Measurements from ENCODE around the gene RBCK1.
"Not testable (repeated sequence)": the region's sequence is repeated elsewhere in the genome, so short reads cannot be mapped to it uniquely, and the experiment has no call there.

The RBCK1 gene

DNA sequence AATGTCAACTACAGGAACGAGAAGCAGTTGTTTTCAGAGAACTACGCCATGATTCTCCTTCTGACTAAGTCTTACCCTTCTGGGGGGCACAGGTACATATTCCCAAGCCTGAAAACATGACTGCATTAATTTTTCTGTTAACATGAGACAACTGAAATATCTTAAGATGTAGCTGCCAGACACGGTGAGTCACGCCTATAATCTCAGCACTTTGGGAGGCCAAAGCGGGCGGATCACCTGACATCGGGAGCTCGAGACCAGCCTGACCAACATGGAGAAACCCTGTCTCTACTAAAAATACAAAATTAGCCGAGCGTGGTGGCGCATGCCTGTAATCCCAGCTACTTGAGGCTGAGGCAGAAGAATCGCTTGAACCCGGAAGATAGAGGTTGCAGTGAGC, 32.5 kb downstream of the RBCK1 start:
- no peak overlapping the region for H3K4me3 ChIP-seq (ENCODE audit: low read depth, low read length)
- TF ChIP-seq, protein P1, sequence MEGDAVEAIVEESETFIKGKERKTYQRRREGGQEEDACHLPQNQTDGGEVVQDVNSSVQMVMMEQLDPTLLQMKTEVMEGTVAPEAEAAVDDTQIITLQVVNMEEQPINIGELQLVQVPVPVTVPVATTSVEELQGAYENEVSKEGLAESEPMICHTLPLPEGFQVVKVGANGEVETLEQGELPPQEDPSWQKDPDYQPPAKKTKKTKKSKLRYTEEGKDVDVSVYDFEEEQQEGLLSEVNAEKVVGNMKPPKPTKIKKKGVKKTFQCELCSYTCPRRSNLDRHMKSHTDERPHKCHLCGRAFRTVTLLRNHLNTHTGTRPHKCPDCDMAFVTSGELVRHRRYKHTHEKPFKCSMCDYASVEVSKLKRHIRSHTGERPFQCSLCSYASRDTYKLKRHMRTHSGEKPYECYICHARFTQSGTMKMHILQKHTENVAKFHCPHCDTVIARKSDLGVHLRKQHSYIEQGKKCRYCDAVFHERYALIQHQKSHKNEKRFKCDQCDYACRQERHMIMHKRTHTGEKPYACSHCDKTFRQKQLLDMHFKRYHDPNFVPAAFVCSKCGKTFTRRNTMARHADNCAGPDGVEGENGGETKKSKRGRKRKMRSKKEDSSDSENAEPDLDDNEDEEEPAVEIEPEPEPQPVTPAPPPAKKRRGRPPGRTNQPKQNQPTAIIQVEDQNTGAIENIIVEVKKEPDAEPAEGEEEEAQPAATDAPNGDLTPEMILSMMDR (conservative IDR thresholded peaks at IDR 0.05; ENCODE audit: low read depth, low read length): no peak
- DNase-seq (ENCODE audit: low read depth): peak; percentile 62

DNA sequence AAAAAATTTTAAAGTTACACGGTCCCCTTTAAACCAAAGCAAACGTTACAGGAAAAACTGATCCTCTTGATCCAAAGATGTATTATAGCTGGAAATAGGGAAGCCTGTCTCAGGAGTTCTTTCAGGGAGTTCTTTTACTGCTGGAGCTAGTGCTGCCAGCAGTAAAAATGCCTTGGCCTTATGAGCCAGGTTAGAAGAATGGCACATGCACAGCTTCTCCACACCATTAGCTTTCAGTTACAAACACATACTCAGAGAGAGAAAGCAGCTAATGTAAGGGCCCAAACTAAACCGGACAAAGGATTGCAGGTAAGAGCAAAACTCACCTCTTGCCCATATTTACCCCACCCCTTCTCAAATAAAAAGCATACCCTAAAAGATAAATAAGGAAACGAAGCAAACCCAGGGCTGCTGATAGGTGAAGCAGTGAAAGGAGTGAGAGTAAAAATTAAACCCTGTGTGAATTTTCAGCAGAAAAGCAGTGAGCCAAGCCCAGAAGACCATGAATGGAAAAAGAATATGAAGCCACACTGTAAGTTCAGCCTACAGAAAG, 35.2 kb downstream of the RBCK1 start:
- no peak for DNase-seq (ENCODE audit: low read depth)
- H3K4me3 ChIP-seq (ENCODE audit: low read depth, low read length): no peak overlapping the region
- TF ChIP-seq, protein P1 (conservative IDR thresholded peaks at IDR 0.05; ENCODE audit: low read depth, low read length): no peak

DNA sequence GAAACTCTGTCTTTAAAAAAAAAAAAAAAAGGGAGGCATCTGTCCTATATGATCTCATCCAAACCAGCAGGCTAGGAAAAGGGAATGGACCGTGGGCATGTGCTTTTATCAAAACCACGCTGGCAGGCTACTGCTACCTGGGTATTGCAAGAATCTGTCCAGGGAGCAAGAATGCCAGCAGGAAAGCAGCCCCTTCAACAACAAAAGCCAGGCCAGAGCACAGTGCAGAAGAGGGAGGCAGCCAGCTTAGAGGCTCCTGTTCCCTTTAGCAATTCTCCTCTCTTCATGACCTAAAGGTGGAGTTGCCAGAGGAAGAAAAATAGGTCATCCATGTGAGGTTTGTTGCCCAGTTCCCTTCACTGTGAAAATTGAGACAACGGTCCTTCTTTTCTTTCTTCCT, 36.0 kb downstream of the RBCK1 start:
- H3K4me3 ChIP-seq (ENCODE audit: low read depth, low read length): no peak overlapping the region
- TF ChIP-seq, protein P1 (conservative IDR thresholded peaks at IDR 0.05; ENCODE audit: low read depth, low read length): no peak
- DNase-seq (ENCODE audit: low read depth): peak; percentile 49

DNA sequence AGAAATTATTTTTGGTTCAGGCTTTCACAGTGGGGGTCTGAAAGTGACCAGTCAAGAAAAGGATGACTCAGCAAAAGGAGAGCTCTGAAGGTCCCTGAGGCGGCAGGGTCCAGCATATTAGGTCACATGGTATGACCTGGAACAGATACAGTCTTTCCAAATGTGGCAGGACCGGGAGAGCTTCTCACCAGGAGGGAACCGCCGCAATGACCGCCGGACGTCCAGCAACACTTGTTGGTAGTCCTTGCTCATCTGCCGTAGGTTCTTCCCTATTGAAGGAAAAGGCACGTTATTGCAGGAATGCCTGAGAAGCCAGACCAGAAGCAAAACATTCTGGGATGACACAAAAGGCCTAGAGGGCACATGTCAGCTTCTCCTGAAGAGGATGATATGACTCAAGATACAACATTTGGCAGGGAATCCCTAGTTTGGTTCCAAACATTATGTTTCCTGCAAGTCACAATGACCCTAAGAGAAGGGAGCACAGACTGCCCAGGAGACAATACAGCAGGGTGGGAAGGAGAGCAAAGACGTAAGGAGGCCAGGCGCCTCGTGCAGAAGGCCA, 36.8 kb downstream of the RBCK1 start:
- TF ChIP-seq, protein P1 (conservative IDR thresholded peaks at IDR 0.05; ENCODE audit: low read depth, low read length): no peak
- peak; percentile 74 for DNase-seq (ENCODE audit: low read depth)
- H3K4me3 ChIP-seq (ENCODE audit: low read depth, low read length): no peak overlapping the region

DNA sequence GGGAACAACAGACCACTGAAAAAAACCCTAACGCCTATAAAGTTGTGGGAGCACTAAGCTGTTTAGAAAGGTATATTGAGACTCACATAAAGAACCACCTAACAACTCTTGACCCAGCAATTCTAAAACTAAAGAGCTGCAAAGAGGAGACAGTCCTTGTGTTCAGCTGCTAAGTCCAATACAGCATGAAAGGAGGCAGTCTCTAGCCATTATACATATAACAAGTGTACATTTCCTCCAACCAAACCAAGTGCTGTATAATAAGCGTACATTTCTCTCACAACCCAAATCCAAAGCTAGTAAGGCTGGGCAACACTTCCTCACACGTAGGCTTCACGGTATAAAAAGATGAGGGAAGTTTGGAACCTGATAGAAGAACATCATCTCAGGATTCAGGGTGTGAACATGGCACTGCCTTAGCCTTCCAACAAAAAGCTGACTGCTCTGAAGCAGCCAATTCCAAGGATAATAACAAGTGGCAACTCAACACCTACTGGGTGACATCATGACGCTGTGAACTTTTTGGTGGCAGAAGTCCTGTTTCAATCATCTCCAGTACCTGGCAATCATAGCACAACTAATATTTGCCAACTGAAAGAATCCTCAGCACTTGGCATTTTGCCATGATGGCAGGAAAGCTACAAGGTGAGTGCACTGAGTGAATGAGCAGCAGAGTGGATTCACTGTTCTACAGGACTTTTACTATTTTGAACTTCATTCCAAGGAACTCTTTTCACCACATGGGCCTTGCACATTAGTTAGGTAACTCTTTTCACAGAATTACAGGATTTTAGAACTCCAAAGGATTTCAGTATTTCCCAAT, 37.6 kb downstream of the RBCK1 start:
- DNase-seq (ENCODE audit: low read depth): no peak
- TF ChIP-seq, protein P1 (conservative IDR thresholded peaks at IDR 0.05; ENCODE audit: low read depth, low read length): no peak
- H3K4me3 ChIP-seq (ENCODE audit: low read depth, low read length): no peak overlapping the region

DNA sequence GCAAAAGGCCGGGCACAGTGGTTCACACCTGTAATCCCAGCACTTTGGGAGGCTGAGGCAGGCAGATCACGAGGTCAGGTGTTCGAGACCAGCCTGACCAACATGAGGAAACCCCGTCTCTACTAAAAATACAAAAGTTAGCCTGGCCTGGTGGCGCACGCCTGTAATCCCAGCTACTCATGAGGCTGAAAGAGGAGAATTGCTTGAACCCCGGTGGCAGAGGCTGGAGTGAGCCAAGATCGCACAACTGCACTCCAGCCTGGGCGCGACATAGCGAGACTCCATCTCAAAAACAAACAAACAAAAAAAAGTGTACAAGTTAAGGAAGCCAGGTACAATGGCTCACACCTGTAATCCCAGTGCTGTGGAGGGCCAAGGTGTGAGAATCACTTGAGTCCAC, 43.9 kb downstream of the RBCK1 start:
- not testable (repeated sequence) for DNase-seq (ENCODE audit: low read depth); H3K4me3 ChIP-seq (ENCODE audit: low read depth, low read length)

DNA sequence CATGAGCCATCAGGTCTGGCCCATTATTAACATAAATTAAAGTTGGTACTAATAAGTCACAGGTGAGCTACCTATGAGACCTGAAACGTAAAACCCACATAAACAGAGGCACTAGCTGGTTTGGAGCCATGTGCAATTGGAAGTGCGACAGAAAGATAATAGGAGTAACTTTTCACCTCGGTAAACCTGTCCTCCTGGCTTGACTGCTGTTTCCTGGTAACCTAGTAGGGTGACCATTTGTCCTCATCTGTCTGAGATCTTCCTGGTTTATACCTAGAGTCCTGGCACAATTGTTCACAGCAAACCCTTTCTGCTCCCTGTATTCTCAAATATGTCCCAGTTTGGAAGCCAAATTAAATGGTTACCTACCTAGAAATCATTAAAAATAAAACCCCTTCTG, 46.9 kb downstream of the RBCK1 start:
- TF ChIP-seq, protein P1 (conservative IDR thresholded peaks at IDR 0.05; ENCODE audit: low read depth, low read length): no peak
- H3K4me3 ChIP-seq (ENCODE audit: low read depth, low read length): no peak overlapping the region
- DNase-seq (ENCODE audit: low read depth): no peak
